AG04449 (cell line): ENCODE measurements around the gene ASIC1.
"Not testable (repeated sequence)": the region's sequence is repeated elsewhere in the genome, so short reads cannot be mapped to it uniquely, and the experiment has no call there.

Experiments used
- CTCF ChIA-PET: fragments of 350-600 bp; formaldehyde crosslinking; extraction: SDS; loops from one replicate; lab custom pipeline; 2021; ENCODE audit warnings: antibody characterized with exemption; lab: Yijun Ruan, JAX
- POLR2A ChIA-PET: fragments of 400-600, 350-600 bp; formaldehyde crosslinking; extraction: SDS; loops from one replicate; lab custom pipeline; 2020; ENCODE audit warnings: antibody characterized with exemption, inconsistent platforms; lab: Yijun Ruan, JAX
- DNase-seq: peaks from one replicate; pipeline ENCODE4 v3.0.0-alpha.2; 2010; ENCODE audit warnings: low read depth, low spot score
- H3K4me3 ChIP-seq: 2 replicates; pipeline ENCODE4 v1.5.1; 2011; ENCODE audit warnings: low read depth, mild to moderate bottlenecking, control low read depth, low read length
- TF ChIP-seq, protein P1 (sequence below): IDR thresholded peaks from one replicate; pipeline ENCODE4 v1.5.1; 2011; ENCODE audit warnings: mild to moderate bottlenecking, moderate library complexity, low read length, control low read depth, inconsistent platforms; ENCODE audit not compliant: insufficient read depth; ENCODE audit errors: missing control alignments

The ASIC1 gene

GRCh38 chr12:50079771-50080170 is 22.4 kb downstream of the ASIC1 start:
- no peak for DNase-seq
- CTCF ChIA-PET: interaction anchor here (0.9 to 22.9 kb wide), 5 partner anchors 9 to 235 kb away, joined by 3 to 1042 read pairs (median 6); partner anchors contain the start of genes AQP5 and AQP6
- POLR2A ChIA-PET: no interaction called here
- H3K4me3 ChIP-seq: no peak overlapping the region
- TF ChIP-seq, protein P1, sequence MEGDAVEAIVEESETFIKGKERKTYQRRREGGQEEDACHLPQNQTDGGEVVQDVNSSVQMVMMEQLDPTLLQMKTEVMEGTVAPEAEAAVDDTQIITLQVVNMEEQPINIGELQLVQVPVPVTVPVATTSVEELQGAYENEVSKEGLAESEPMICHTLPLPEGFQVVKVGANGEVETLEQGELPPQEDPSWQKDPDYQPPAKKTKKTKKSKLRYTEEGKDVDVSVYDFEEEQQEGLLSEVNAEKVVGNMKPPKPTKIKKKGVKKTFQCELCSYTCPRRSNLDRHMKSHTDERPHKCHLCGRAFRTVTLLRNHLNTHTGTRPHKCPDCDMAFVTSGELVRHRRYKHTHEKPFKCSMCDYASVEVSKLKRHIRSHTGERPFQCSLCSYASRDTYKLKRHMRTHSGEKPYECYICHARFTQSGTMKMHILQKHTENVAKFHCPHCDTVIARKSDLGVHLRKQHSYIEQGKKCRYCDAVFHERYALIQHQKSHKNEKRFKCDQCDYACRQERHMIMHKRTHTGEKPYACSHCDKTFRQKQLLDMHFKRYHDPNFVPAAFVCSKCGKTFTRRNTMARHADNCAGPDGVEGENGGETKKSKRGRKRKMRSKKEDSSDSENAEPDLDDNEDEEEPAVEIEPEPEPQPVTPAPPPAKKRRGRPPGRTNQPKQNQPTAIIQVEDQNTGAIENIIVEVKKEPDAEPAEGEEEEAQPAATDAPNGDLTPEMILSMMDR: no peak

GRCh38 chr12:50081096-50081808 is 23.9 kb downstream of the ASIC1 start:
- CTCF ChIA-PET: interaction anchor here (0.9 to 12.4 kb wide), 4 partner anchors 10 to 114 kb away, joined by 3 to 244 read pairs (median 7); partner anchors contain the start of gene COX14
- H3K4me3 ChIP-seq: no peak overlapping the region
- no peak for DNase-seq
- POLR2A ChIA-PET: interaction anchor here (0.6 kb wide), 1 partner anchor 36 kb away, joined by 3 read pairs; no protein-coding TSS in a partner anchor
- TF ChIP-seq, protein P1: no peak

GRCh38 chr12:50082644-50083043 is 25.2 kb downstream of the ASIC1 start:
- TF ChIP-seq, protein P1: no peak
- DNase-seq: no peak
- ChIA-PET POLR2A (no interaction called here), CTCF (interaction anchor here (0.8 to 12.4 kb wide), 7 partner anchors 12 to 305 kb away, joined by 3 to 244 read pairs (median 5); partner anchors contain the start of gene COX14)
- H3K4me3 ChIP-seq: no peak overlapping the region

DNA sequence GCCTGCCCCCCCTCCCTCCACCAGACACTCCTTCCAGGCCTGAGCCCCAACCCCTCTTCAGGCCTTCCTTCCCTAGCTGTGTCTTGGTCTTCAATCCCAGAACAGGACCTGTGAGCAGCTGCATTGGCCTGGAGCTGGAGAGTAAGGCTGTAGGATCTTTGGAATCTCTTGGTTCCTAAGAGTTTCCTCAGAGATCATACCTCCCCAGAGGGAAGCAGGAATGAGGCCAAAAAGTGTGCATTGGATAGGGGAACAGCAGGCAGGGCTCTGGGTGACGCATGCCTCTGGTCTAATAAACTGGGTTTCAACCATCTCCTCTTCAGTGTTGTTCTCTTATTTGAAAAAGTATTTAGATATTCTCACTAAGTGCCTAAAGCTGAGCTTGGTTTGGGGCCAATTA is 25.9 kb downstream of the ASIC1 start:
- POLR2A ChIA-PET: no interaction called here
- CTCF ChIA-PET: interaction anchor here (0.7 to 12.4 kb wide), 9 partner anchors 12 to 306 kb away, joined by 3 to 244 read pairs (median 5); partner anchors contain the start of genes AQP6, COX14 and GPD1
- H3K4me3 ChIP-seq: no peak overlapping the region
- TF ChIP-seq, protein P1: no peak
- DNase-seq: no peak

DNA sequence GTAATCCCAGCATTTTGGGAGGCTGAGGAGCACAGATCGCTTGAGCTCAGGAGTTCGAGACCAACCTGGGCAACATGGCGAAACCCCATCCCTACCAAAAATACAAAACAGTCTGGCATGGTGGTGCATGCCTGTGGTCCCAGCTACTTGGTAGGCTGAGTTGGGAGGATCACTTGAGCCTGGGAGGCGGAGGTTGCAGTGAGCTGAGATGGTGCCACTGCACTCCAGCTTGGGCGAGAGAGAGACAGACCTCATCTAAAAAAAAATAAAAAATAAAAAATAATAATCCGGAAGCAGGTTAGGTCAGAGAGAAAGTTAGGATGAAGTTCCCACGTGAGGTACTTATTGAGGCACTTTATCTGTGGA is 27.0 kb downstream of the ASIC1 start:
- POLR2A ChIA-PET: interaction anchor here (0.6 to 1.5 kb wide), 8 partner anchors 15 to 205 kb away, joined by 3 to 9 read pairs (median 4); partner anchors contain the start of genes CERS5 and COX14
- CTCF ChIA-PET: interaction anchor here (0.8 to 12.4 kb wide), 19 partner anchors 12 to 615 kb away, joined by 3 to 244 read pairs (median 6); partner anchors contain the start of genes AQP6, COX14 and GPD1
- peak overlapping the region; percentile 84 for H3K4me3 ChIP-seq
- not testable (repeated sequence) for DNase-seq

- no peak for DNase-seq
- POLR2A ChIA-PET: interaction anchor here (0.6 to 1.5 kb wide), 9 partner anchors 14 to 218 kb away, joined by 3 to 9 read pairs (median 3); partner anchors contain the start of genes CERS5 and COX14
- TF ChIP-seq, protein P1: peak; percentile 72
- CTCF ChIA-PET: interaction anchor here (0.8 to 12.4 kb wide), 20 partner anchors 11 to 614 kb away, joined by 3 to 244 read pairs (median 6); partner anchors contain the start of genes AQP6, COX14 and GPD1
- peak within 1 kb of the TSS; percentile 84 for H3K4me3 ChIP-seq
Measured at GRCh38 chr12:50084775-50085614, 27.6 kb downstream of the ASIC1 start, which contains the start of gene SMARCD1. Gene SMARCD1, plus strand, starts transcription at chr12:50085342. Its CDS starts 28 bp downstream, at chr12:50085370.
